ENCODE results near the gene FAM168A. TPM values are rescaled to one million over a fixed set of nuclear protein-coding genes. Genes with fewer than 3 reads are reported as not detected.

The FAM168A gene
- total and polyA plus RNA-seq, 9 of the 15 experiments (the other 6 are each of a cell fraction or from before 2014, with no cell fraction given), result 0.44 to 7.2 (median 2.9) TPM

- TF ChIP-seq, protein P1, sequence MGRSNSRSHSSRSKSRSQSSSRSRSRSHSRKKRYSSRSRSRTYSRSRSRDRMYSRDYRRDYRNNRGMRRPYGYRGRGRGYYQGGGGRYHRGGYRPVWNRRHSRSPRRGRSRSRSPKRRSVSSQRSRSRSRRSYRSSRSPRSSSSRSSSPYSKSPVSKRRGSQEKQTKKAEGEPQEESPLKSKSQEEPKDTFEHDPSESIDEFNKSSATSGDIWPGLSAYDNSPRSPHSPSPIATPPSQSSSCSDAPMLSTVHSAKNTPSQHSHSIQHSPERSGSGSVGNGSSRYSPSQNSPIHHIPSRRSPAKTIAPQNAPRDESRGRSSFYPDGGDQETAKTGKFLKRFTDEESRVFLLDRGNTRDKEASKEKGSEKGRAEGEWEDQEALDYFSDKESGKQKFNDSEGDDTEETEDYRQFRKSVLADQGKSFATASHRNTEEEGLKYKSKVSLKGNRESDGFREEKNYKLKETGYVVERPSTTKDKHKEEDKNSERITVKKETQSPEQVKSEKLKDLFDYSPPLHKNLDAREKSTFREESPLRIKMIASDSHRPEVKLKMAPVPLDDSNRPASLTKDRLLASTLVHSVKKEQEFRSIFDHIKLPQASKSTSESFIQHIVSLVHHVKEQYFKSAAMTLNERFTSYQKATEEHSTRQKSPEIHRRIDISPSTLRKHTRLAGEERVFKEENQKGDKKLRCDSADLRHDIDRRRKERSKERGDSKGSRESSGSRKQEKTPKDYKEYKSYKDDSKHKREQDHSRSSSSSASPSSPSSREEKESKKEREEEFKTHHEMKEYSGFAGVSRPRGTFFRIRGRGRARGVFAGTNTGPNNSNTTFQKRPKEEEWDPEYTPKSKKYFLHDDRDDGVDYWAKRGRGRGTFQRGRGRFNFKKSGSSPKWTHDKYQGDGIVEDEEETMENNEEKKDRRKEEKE (IDR thresholded peaks at IDR 0.05; ENCODE audit: borderline replicate concordance in 1 of 2, control insufficient read depth in 1 of 2, low read depth in 2 of 2, low read length in 1 of 2), result no peak
- TF ChIP-seq ZNF134 (CRISPR knock-in tag; conservative IDR thresholded peaks at IDR 0.05), result no peak
These were observed 193.9 kb downstream of the FAM168A start (continued) for GRCh38 chr11:73404048-73404447.

GRCh38 chr11:73403541-73403940 lies 194.4 kb downstream of the FAM168A start:
- no peaks in the 10 kb centered on the region for H3K36me3 ChIP-seq (ENCODE audit: control insufficient read depth, insufficient read depth, low read length)
- in situ Hi-C loops (cut with MboI), result loop anchor here (5.0 kb wide), 1 partner anchor 254 kb away; no protein-coding TSS in a partner anchor
- FAIRE-seq, result peak; percentile 52

More at GRCh38 chr11:73403541-73403940, 194.4 kb downstream of the FAM168A start:
- peaks cover 2% of the 10 kb centered on the region; the same call in 1 of the 2 replicates for H4K20me1 ChIP-seq (replicated peaks; ENCODE audit: control insufficient read depth, insufficient read depth, low read length)
- no peak overlapping the region for H3K4me3 ChIP-seq
- TF ChIP-seq BRF1 (IDR thresholded peaks at IDR 0.05; ENCODE audit: borderline replicate concordance, extremely low read depth, insufficient read length) (no peak), ZNF551 (CRISPR knock-in tag; IDR thresholded peaks at IDR 0.05) (no peak)
- DNase-seq (ENCODE audit: extremely low read depth in 1 of 4, low spot score in 3 of 4), result no peak
- no peaks in the 10 kb centered on the region for H3K9me3 ChIP-seq (replicated peaks; ENCODE audit: control insufficient read depth, insufficient read depth, low read depth, low read length)
- H3K9me1 ChIP-seq (ENCODE audit: control insufficient read depth, insufficient read depth, low read length), result no peaks in the 10 kb centered on the region
- no peak for ATAC-seq
- CTCF ChIA-PET (ENCODE audit: low intra/inter-chr PET ratio), result interaction anchor here (1.0 to 3.6 kb wide), 2 partner anchors 258 to 1167 kb away, joined by 3 to 37 read pairs; no protein-coding TSS in a partner anchor
- no peaks in the 10 kb centered on the region for H3K27me3 ChIP-seq (ENCODE audit: control insufficient read depth in 2 of 2, insufficient read depth in 2 of 2, low read length in 2 of 2)
- H3K9ac ChIP-seq (ENCODE audit: insufficient read depth in 1 of 2, low read depth in 2 of 2, low read length in 2 of 2), result no peak overlapping the region
- 49% methylated on average over 5 of the region's 5 CpGs for WGBS (ENCODE audit: insufficient coverage, low coverage, missing lambda C conversion rate)
- POLR2A ChIA-PET, result no interaction called here
- no TSS peak for BruUV-seq (replicated peaks)
- no peaks in the 10 kb centered on the region for H3K79me2 ChIP-seq (ENCODE audit: control insufficient read depth, insufficient read depth, low read length)
- intact Hi-C loops (cut with micrococcal nuclease), result no loop called here
- no peak overlapping the region for H2AFZ ChIP-seq (ENCODE audit: low read depth, low read length)
- peaks cover 10 to 12% of the 10 kb centered on the region in 2 experiments; a peak in 4 of 5 replicates for H3K4me1 ChIP-seq (replicated peaks in 1 of 2; ENCODE audit: control insufficient read depth in 2 of 2, insufficient read depth in 2 of 2, low read length in 2 of 2)
- no peak overlapping the region for H3K4me2 ChIP-seq (ENCODE audit: insufficient read depth, low read length)
- H3K27ac ChIP-seq (ENCODE audit: extremely low read depth, low read depth, low read length), result no peak overlapping the region
